GM19463 (cell line): ENCODE measurements around the gene HLA-F.

Experiments used
- ATAC-seq: cut with Tn5 transposase; IDR thresholded peaks from one replicate; pipeline ENCODE4 v1.9.1; 2021; ENCODE audit warnings: mild to moderate bottlenecking, moderate library complexity; ENCODE audit not compliant: unreplicated experiment

Gene HLA-F

GRCh38 chr6:29723262-29723665, at the start of gene HLA-F:
TSS of gene HLA-F (plus strand) at chr6:29723434. CDS start at chr6:29723464, 30 bp downstream.
- peak; percentile 90 for ATAC-seq

- ATAC-seq = no peak
Measured at GRCh38 chr6:29674008-29674407, 49.2 kb upstream of the HLA-F start.

- ATAC-seq = no peak
Measured at GRCh38 chr6:29675561-29675960, 47.7 kb upstream of the HLA-F start.

GRCh38 chr6:29676981-29677601, 46.1 kb upstream of the HLA-F start:
- ATAC-seq = no peak

- no peak for ATAC-seq
Measured at GRCh38 chr6:29678114-29678513, 45.1 kb upstream of the HLA-F start.

GRCh38 chr6:29679962-29680361, 43.3 kb upstream of the HLA-F start:
- no peak for ATAC-seq

- no peak for ATAC-seq
Measured at GRCh38 chr6:29680416-29680815, 42.8 kb upstream of the HLA-F start.

GRCh38 chr6:29680904-29681303, 42.3 kb upstream of the HLA-F start, which contains the start of gene ZFP57:
TSS of gene ZFP57 (minus strand) at chr6:29681152. CDS start at chr6:29677003, 4,149 bp downstream.
- no peak for ATAC-seq

GRCh38 chr6:29681811-29682210, 41.4 kb upstream of the HLA-F start:
- no peak for ATAC-seq

GRCh38 chr6:29685718-29686326, 37.4 kb upstream of the HLA-F start:
- ATAC-seq = no peak

- ATAC-seq = no peak
Measured at GRCh38 chr6:29694637-29695036, 28.6 kb upstream of the HLA-F start.

- ATAC-seq = no peak
Measured at GRCh38 chr6:29696147-29697125, 26.8 kb upstream of the HLA-F start.

GRCh38 chr6:29702519-29703103, 20.6 kb upstream of the HLA-F start:
- no peak for ATAC-seq

GRCh38 chr6:29705389-29706231, 17.6 kb upstream of the HLA-F start:
- no peak for ATAC-seq

GRCh38 chr6:29708432-29709179, 14.6 kb upstream of the HLA-F start:
- peak; percentile 56 for ATAC-seq

- ATAC-seq = peak; percentile 41
Measured at GRCh38 chr6:29709188-29709587, 14.0 kb upstream of the HLA-F start.

- ATAC-seq = no peak
Measured at GRCh38 chr6:29710281-29710941, 12.8 kb upstream of the HLA-F start.

GRCh38 chr6:29720863-29721262, 2.4 kb upstream of the HLA-F start:
- no peak for ATAC-seq
